NCI-H524 (cell line): ENCODE measurements around the gene MESD.
A peak's percentile ranks its signal among the peaks of the same experiment; 100 is the strongest.
"Not testable (repeated sequence)": the region's sequence is repeated elsewhere in the genome, so short reads cannot be mapped to it uniquely, and the experiment has no call there.

Experiments used
- DNase-seq, 2 experiments: peaks; one replicate each; lab custom pipeline; 2025; lab: John Stamatoyannopoulos, UW

Gene MESD

GRCh38 chr15:80965454-80965853, 24.2 kb downstream of the MESD start:
- not testable (repeated sequence) for DNase-seq

- no peak for DNase-seq
Observed at GRCh38 chr15:80958818-80959495, 30.7 kb downstream of the MESD start.

- DNase-seq = no peak
Observed at GRCh38 chr15:80957976-80958375, 31.6 kb downstream of the MESD start.

- peak in 1 of 2 experiments; percentile 6 for DNase-seq
Observed at GRCh38 chr15:80957556-80957955, 32.1 kb downstream of the MESD start.

GRCh38 chr15:80955571-80956452, 33.8 kb downstream of the MESD start:
- DNase-seq = not testable (repeated sequence)

GRCh38 chr15:80953953-80954778, 35.5 kb downstream of the MESD start:
- no peak for DNase-seq

GRCh38 chr15:80953001-80953952, 36.3 kb downstream of the MESD start:
- no peak for DNase-seq

GRCh38 chr15:80951941-80952340, 37.7 kb downstream of the MESD start:
- DNase-seq = no peak

GRCh38 chr15:80950291-80951078, 39.1 kb downstream of the MESD start:
- DNase-seq = no peak

- no peak for DNase-seq
Observed at GRCh38 chr15:80949756-80950155, 39.9 kb downstream of the MESD start.

GRCh38 chr15:80948651-80949292, 40.8 kb downstream of the MESD start:
- no peak for DNase-seq

GRCh38 chr15:80946576-80946975, 43.0 kb downstream of the MESD start:
- DNase-seq = no peak

GRCh38 chr15:80945605-80946004, 44.0 kb downstream of the MESD start:
- DNase-seq = no peak

- DNase-seq = no peak
Observed at GRCh38 chr15:80944818-80945217, 44.8 kb downstream of the MESD start.

- DNase-seq = no peak
Observed at GRCh38 chr15:80942746-80943565, 46.7 kb downstream of the MESD start.

GRCh38 chr15:80942266-80942665, 47.4 kb downstream of the MESD start:
- no peak for DNase-seq

- DNase-seq = no peak
Observed at GRCh38 chr15:80940851-80941250, 48.8 kb downstream of the MESD start.

- DNase-seq = no peak
Observed at GRCh38 chr15:80940331-80940730, 49.3 kb downstream of the MESD start.

GRCh38 chr15:80939216-80939615, 50.4 kb downstream of the MESD start:
- no peak for DNase-seq
